HepG2 (cell line): Measurements from ENCODE around the gene PAX7. TPM values are rescaled to one million over a fixed set of nuclear protein-coding genes. Genes with fewer than 3 reads are reported as not detected.

Source experiments
- ATAC-seq: fragments of 200-7000 bp; cut with Tn5 transposase; 3 replicates; pipeline ENCODE4 v1.9.1; 2020; ENCODE audit warnings: mild to moderate bottlenecking, moderate library complexity
- BruUV-seq: library from RNA; stranded (reverse); fragments of 400-500 nt; replicated peaks from 2 replicates; lab custom pipeline; 2021; lab: Mats Ljungman, UMichigan
- CTCF ChIA-PET: fragments of 300-600 bp; formaldehyde crosslinking; extraction: SDS; loops from one replicate; lab custom pipeline; 2021; ENCODE audit warnings: low total read pairs, inconsistent platforms, low intra/inter-chr PET ratio; lab: Yijun Ruan, JAX
- POLR2A ChIA-PET: fragments of 350-600 bp; sonication (Branson Sonifier 250); formaldehyde crosslinking; loops from one replicate; lab custom pipeline; 2020; ENCODE audit warnings: antibody characterized with exemption, inconsistent platforms; lab: Yijun Ruan, JAX
- DNase-seq: peaks from one replicate; pipeline ENCODE4 v3.0.0-alpha.2; 2015; ENCODE audit warnings: low spot score
- FAIRE-seq: peaks from 3 replicates; lab custom pipeline; 2011; peaks lifted over from hg19 to GRCh38; lab: Jason Lieb, UNC
- H2AFZ ChIP-seq: one replicate; pipeline ENCODE4 v1.6.1; 2011; ENCODE audit warnings: low read length, inconsistent platforms
- H3K27ac ChIP-seq: fragments of 300-600 bp; 3 replicates; pipeline ENCODE4 v1.8.0; 2011; ENCODE audit warnings: mixed run types, mild to moderate bottlenecking, mixed read lengths, low read length, inconsistent platforms; ENCODE audit not compliant: insufficient read depth; ENCODE audit errors: extremely low read length
- H3K27me3 ChIP-seq, 2 experiments: fragments of 200-600 bp in 1 of 2; 2 replicates in 1 of 2; 3 replicates in 1 of 2; pipeline versions ENCODE4 v1.6.0 to v1.8.0; 2011; ENCODE audit warnings: low read length in 2 of 2, mild to moderate bottlenecking in 2 of 2, moderate library complexity in 2 of 2, inconsistent platforms in 1 of 2; ENCODE audit not compliant: insufficient read depth in 2 of 2, control insufficient read depth in 1 of 2
- H3K36me3 ChIP-seq, 2 experiments: fragments of 200-600 bp in 1 of 2; replicated peaks in 1 of 2; 2 replicates in 1 of 2; 3 replicates in 1 of 2; pipeline versions ENCODE4 v1.5.1 to v1.8.0; 2011; ENCODE audit warnings: low read length in 2 of 2, inconsistent platforms in 1 of 2; ENCODE audit not compliant: insufficient read depth in 2 of 2, control insufficient read depth in 1 of 2
- H3K4me1 ChIP-seq: 2 replicates; pipeline ENCODE4 v1.5.1; 2012; ENCODE audit warnings: low read length, inconsistent platforms; ENCODE audit not compliant: insufficient read depth
- H3K4me2 ChIP-seq: 2 replicates; pipeline ENCODE4 v1.6.0; 2011; ENCODE audit warnings: low read depth, low read length, inconsistent platforms
- H3K4me3 ChIP-seq, 3 experiments: fragments of 200-600 bp in 1 of 3; sonication (generic), shearing (Covaris generic) in 1 of 3; replicated peaks in 1 of 3; 2 replicates each; pipeline ENCODE4 v1.5.1; 2011 to 2016; ENCODE audit warnings: low read length in 3 of 3, inconsistent platforms in 2 of 3, low read depth in 2 of 3, mild to moderate bottlenecking in 2 of 3, control low read depth in 1 of 3, mixed read lengths in 1 of 3; ENCODE audit not compliant: insufficient read depth in 1 of 3
- H3K79me2 ChIP-seq: one replicate; pipeline ENCODE4 v1.6.1; 2011; ENCODE audit warnings: low read length, inconsistent platforms; ENCODE audit not compliant: insufficient read depth
- H3K9ac ChIP-seq: 2 replicates; pipeline ENCODE4 v1.6.0; 2011; ENCODE audit warnings: mild to moderate bottlenecking, low read depth, low read length, inconsistent platforms; ENCODE audit not compliant: insufficient read depth
- H3K9me3 ChIP-seq: 2 replicates; pipeline ENCODE4 v1.5.1; 2012; ENCODE audit warnings: mild to moderate bottlenecking, low read length
- H4K20me1 ChIP-seq: 2 replicates; pipeline ENCODE4 v1.6.0; 2011; ENCODE audit warnings: inconsistent platforms, mild to moderate bottlenecking, low read length, moderate library complexity; ENCODE audit not compliant: insufficient read depth
- ARID3A ChIP-seq: IDR thresholded peaks from 2 replicates; pipeline ENCODE4 v1.6.1; 2012; ENCODE audit warnings: low read depth, low read length, improper control_type of control experiment
- ATF6 ChIP-seq: sonication (generic); formaldehyde crosslinking; conservative IDR thresholded peaks from 2 replicates; pipeline ENCODE4 v1.4.0; 2020; ENCODE audit warnings: missing genetic modification reagents
- HNF1B ChIP-seq: sonication (generic); formaldehyde crosslinking; IDR thresholded peaks from 2 replicates; pipeline ENCODE4 v1.5.1; 2020; ENCODE audit warnings: mild to moderate bottlenecking, moderate library complexity, missing genetic modification reagents
- MXI1 ChIP-seq: IDR thresholded peaks from 3 replicates; pipeline ENCODE4 v1.6.1; 2012; ENCODE audit warnings: low read depth, low read length, inconsistent platforms, borderline replicate concordance
- PCBP2 ChIP-seq: fragments of 200-400 bp; formaldehyde crosslinking; optimal IDR thresholded peaks from 2 replicates; pipeline ENCODE3; 2018; ENCODE audit warnings: low read length, low read depth; ENCODE audit not compliant: poor library complexity, severe bottlenecking
- ZEB1 ChIP-seq: IDR thresholded peaks from 2 replicates; pipeline ENCODE4 v1.6.1; 2012; ENCODE audit warnings: mild to moderate bottlenecking, low read depth, inconsistent platforms; ENCODE audit not compliant: insufficient replicate concordance
- ZIK1 ChIP-seq: sonication (generic); formaldehyde crosslinking; IDR thresholded peaks from 2 replicates; pipeline ENCODE4 v1.5.0; 2020; ENCODE audit warnings: mild to moderate bottlenecking, low read depth, missing genetic modification reagents, borderline replicate concordance
- ZNF484 ChIP-seq: sonication (generic); formaldehyde crosslinking; IDR thresholded peaks from 2 replicates; pipeline ENCODE4 v1.5.1; 2020; ENCODE audit warnings: mild to moderate bottlenecking, low read depth, missing genetic modification reagents, borderline replicate concordance
- ZNF776 ChIP-seq: sonication (generic); formaldehyde crosslinking; IDR thresholded peaks from 2 replicates; pipeline ENCODE4 v1.4.0; 2020; ENCODE audit warnings: mild to moderate bottlenecking, missing genetic modification reagents
- WGBS: methylation state at CpG from one replicate; pipeline ENCODE4 v1.1.6; 2017; ENCODE audit warnings: low lambda C conversion rate; 5-methylcytosine and 5-hydroxymethylcytosine counted together
- in situ Hi-C: cut with HindIII; loops from 2 replicates; pipeline ENCODE4 v1.10.0; 2017; ENCODE audit warnings: low pct_unique_long_range_greater_than_20kb; ENCODE audit not compliant: extremely low pct_ligation_motif_present
- intact Hi-C: fragments of 100-400 bp; cut with micrococcal nuclease; formaldehyde crosslinking; loops from one replicate; pipeline ENCODE4 v1.10.0; 2022; ENCODE audit not compliant: unreplicated experiment
- polyA plus RNA-seq, 8 experiments: library from polyadenylated mRNA; depleted of rRNA in 3 of 8; stranded (reverse) in 7 of 8; unstranded in 1 of 8; fragments of >200 nt; fragmentation: Illumina TruSeq in 4 of 8; extraction: Trizol in 4 of 8; gene quantifications; 2 replicates each; pipeline versions ENCODE4 v1.2.1 to v1.2.3, GENCODE V29; 2011 to 2016; ENCODE audit warnings: low read depth in 4 of 8, missing spikeins in 1 of 8, mixed read lengths in 1 of 8; ENCODE audit not compliant: insufficient read depth in 1 of 8
- total RNA-seq, 5 experiments: library from RNA; depleted of rRNA; stranded (reverse); fragments of >200 nt; fragmentation: Illumina TruSeq; extraction: Trizol; gene quantifications; 2 replicates each; pipeline ENCODE4 v1.2.3, GENCODE V29; 2016; ENCODE audit warnings: low read depth in 1 of 5

The PAX7 gene
- total and polyA plus RNA-seq, 2 of the 13 experiments (the other 11 are each of a cell fraction or from before 2014, with no cell fraction given) = not detected

- no TSS peak for BruUV-seq
- Histone ChIP-seq H3K4me3 (no peak overlapping the region), H3K79me2 (no peaks in the 10 kb centered on the region), H3K9me3 (no peaks in the 10 kb centered on the region), H2AFZ (no peak overlapping the region), H4K20me1 (no peaks in the 10 kb centered on the region; the same call in 1 of the 2 replicates), H3K9ac (no peak overlapping the region), H3K4me1 (no peaks in the 10 kb centered on the region), H3K27me3 (peaks cover 12 to 85% of the 10 kb centered on the region in 2 experiments), H3K36me3 (no peaks in the 10 kb centered on the region), H3K27ac (no peak overlapping the region), H3K4me2 (no peak overlapping the region)
- in situ Hi-C loops = no loop called here
- ChIA-PET CTCF (no interaction called here), POLR2A (no interaction called here)
- no peak for FAIRE-seq
- DNase-seq = no peak
- ATAC-seq = no peak
- TF ChIP-seq ZNF776 (CRISPR knock-in tag) (no peak), MXI1 (no peak), ARID3A (no peak), ZIK1 (CRISPR knock-in tag) (no peak), ATF6 (no peak), ZEB1 (no peak), PCBP2 (no peak), HNF1B (CRISPR knock-in tag) (no peak), ZNF484 (CRISPR knock-in tag) (no peak)
- intact Hi-C loops = no loop called here
- WGBS = 19% methylated on average over 11 of the region's 12 CpGs
Observed at GRCh38 chr1:18714404-18715175, 83.9 kb downstream of the PAX7 start.
